MM.1S (cell line): Measurements from ENCODE around the gene CHDH.

ENCODE experiments used
- DNase-seq: peaks from one replicate; pipeline ENCODE4 v3.0.0-alpha.2; 2015
- H2AFZ ChIP-seq: fragments of 300-600 bp; sonication (generic); 2 replicates; pipeline ENCODE4 v1.6.0; 2016; ENCODE audit warnings: antibody characterized with exemption, low read length
- H3F3A ChIP-seq: fragments of 300-600 bp; sonication (generic); 2 replicates; pipeline ENCODE4 v1.6.1; 2016; ENCODE audit warnings: mild to moderate bottlenecking, antibody characterized with exemption, low read length, moderate library complexity, mixed read lengths; ENCODE audit not compliant: insufficient read depth
- H3K27ac ChIP-seq: fragments of 300-600 bp; sonication (generic); 2 replicates; pipeline ENCODE4 v1.5.1; 2016; ENCODE audit warnings: mild to moderate bottlenecking, low read length
- H3K27me3 ChIP-seq: fragments of 300-600 bp; sonication (generic); replicated peaks from 2 replicates; pipeline ENCODE4 v1.6.0; 2016; ENCODE audit warnings: low read length; ENCODE audit not compliant: insufficient read depth
- H3K36me3 ChIP-seq: fragments of 300-600 bp; sonication (generic); replicated peaks from 2 replicates; pipeline ENCODE4 v1.6.1; 2016; ENCODE audit warnings: mild to moderate bottlenecking, low read length, mixed read lengths; ENCODE audit not compliant: insufficient read depth
- H3K4me1 ChIP-seq: fragments of 300-600 bp; sonication (generic); 2 replicates; pipeline ENCODE4 v1.6.1; 2016; ENCODE audit warnings: low read length, mixed read lengths
- H3K4me2 ChIP-seq: fragments of 300-600 bp; sonication (generic); 2 replicates; pipeline ENCODE4 v1.6.0; 2016; ENCODE audit warnings: low read depth, low read length
- H3K4me3 ChIP-seq: fragments of 300-600 bp; sonication (generic); 2 replicates; pipeline ENCODE4 v1.5.1; 2016; ENCODE audit warnings: low read length, mixed read lengths
- H3K79me2 ChIP-seq: fragments of 300-600 bp; sonication (generic); 2 replicates; pipeline ENCODE4 v1.6.1; 2016; ENCODE audit warnings: mixed run types, low read length, mixed read lengths
- H3K9ac ChIP-seq: fragments of 300-600 bp; sonication (generic); 2 replicates; pipeline ENCODE4 v1.6.1; 2016; ENCODE audit warnings: low read length, mixed read lengths
- H3K9me2 ChIP-seq: fragments of 300-600 bp; sonication (generic); replicated peaks from 2 replicates; pipeline ENCODE4 v1.6.1; 2016; ENCODE audit warnings: mild to moderate bottlenecking, low read length, mixed read lengths; ENCODE audit not compliant: insufficient read depth
- H3K9me3 ChIP-seq: fragments of 300-600 bp; sonication (generic); replicated peaks from 2 replicates; pipeline ENCODE4 v1.6.1; 2016; ENCODE audit warnings: mild to moderate bottlenecking, low read length, mixed read lengths; ENCODE audit not compliant: insufficient read depth
- H4K20me1 ChIP-seq: fragments of 300-600 bp; sonication (generic); 2 replicates; pipeline ENCODE4 v1.6.1; 2016; ENCODE audit warnings: mild to moderate bottlenecking, low read length, moderate library complexity, mixed read lengths; ENCODE audit not compliant: insufficient read depth
- EZH2 ChIP-seq: fragments of 300-600 bp; sonication (generic); optimal IDR thresholded peaks from 2 replicates; pipeline ENCODE3; 2017; ENCODE audit warnings: low read depth, mild to moderate bottlenecking, antibody characterized with exemption, low read length, mixed read lengths
- EZH2phosphoT487 ChIP-seq: fragments of 300-600 bp; sonication (generic); IDR thresholded peaks from 2 replicates; pipeline ENCODE4 v1.6.1; 2018; ENCODE audit warnings: antibody characterized with exemption, low read length
- TF ChIP-seq, protein P1 (sequence below): fragments of 300-600 bp; sonication (generic); IDR thresholded peaks from 2 replicates; pipeline ENCODE4 v1.5.1; 2016; ENCODE audit warnings: antibody characterized with exemption, low read length, mixed read lengths

The CHDH gene

DNA sequence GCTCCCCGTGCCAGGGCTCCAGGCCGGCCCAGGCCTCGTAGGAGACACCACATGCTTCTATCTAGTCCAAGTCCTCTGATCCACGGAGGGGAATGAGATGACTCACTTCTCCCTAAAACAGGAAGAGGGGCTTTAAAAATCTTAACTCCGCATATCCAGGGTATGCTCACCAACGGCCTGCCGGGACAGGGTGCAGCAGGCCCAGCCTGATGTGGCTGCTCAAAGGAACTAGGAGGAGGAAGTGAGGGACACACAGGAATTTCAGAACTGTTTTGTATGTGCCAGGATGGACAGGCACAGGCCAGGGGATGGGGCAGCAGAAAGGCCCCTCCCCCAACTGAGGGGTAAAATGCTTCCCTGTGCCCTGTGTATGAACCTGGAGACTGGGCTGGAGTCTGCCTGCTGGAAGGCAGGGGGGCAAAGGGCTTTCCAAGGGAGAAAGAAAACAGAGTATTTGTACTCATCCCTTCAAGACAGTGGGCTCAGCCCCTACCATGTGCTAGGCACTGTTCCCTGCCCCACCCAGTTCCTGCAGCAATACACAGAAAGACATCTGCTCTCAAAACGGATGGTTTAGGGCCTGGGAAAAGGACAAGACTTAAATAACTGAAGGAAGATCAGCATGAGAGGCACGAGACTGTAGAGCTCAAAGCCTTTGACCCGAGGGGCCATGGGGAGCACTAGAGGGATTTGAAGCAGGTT, 22.1 kb downstream of the CHDH start:
- H3K36me3 ChIP-seq, result no peaks in the 10 kb centered on the region
- no peaks in the 10 kb centered on the region for H3F3A ChIP-seq
- no peak overlapping the region for H2AFZ ChIP-seq
- H3K4me2 ChIP-seq, result no peak overlapping the region
- H3K79me2 ChIP-seq, result no peaks in the 10 kb centered on the region
- no peaks in the 10 kb centered on the region for H3K9me2 ChIP-seq
- H3K9me3 ChIP-seq, result no peaks in the 10 kb centered on the region
- no peak overlapping the region for H3K4me3 ChIP-seq
- TF ChIP-seq EZH2 (no peak), EZH2phosphoT487 (no peak)
- TF ChIP-seq, protein P1, sequence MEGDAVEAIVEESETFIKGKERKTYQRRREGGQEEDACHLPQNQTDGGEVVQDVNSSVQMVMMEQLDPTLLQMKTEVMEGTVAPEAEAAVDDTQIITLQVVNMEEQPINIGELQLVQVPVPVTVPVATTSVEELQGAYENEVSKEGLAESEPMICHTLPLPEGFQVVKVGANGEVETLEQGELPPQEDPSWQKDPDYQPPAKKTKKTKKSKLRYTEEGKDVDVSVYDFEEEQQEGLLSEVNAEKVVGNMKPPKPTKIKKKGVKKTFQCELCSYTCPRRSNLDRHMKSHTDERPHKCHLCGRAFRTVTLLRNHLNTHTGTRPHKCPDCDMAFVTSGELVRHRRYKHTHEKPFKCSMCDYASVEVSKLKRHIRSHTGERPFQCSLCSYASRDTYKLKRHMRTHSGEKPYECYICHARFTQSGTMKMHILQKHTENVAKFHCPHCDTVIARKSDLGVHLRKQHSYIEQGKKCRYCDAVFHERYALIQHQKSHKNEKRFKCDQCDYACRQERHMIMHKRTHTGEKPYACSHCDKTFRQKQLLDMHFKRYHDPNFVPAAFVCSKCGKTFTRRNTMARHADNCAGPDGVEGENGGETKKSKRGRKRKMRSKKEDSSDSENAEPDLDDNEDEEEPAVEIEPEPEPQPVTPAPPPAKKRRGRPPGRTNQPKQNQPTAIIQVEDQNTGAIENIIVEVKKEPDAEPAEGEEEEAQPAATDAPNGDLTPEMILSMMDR, result no peak
- H4K20me1 ChIP-seq, result no peaks in the 10 kb centered on the region
- H3K9ac ChIP-seq, result no peak overlapping the region
- no peak overlapping the region for H3K27ac ChIP-seq
- no peak for DNase-seq
- H3K27me3 ChIP-seq, result no peaks in the 10 kb centered on the region
- no peaks in the 10 kb centered on the region for H3K4me1 ChIP-seq

DNA sequence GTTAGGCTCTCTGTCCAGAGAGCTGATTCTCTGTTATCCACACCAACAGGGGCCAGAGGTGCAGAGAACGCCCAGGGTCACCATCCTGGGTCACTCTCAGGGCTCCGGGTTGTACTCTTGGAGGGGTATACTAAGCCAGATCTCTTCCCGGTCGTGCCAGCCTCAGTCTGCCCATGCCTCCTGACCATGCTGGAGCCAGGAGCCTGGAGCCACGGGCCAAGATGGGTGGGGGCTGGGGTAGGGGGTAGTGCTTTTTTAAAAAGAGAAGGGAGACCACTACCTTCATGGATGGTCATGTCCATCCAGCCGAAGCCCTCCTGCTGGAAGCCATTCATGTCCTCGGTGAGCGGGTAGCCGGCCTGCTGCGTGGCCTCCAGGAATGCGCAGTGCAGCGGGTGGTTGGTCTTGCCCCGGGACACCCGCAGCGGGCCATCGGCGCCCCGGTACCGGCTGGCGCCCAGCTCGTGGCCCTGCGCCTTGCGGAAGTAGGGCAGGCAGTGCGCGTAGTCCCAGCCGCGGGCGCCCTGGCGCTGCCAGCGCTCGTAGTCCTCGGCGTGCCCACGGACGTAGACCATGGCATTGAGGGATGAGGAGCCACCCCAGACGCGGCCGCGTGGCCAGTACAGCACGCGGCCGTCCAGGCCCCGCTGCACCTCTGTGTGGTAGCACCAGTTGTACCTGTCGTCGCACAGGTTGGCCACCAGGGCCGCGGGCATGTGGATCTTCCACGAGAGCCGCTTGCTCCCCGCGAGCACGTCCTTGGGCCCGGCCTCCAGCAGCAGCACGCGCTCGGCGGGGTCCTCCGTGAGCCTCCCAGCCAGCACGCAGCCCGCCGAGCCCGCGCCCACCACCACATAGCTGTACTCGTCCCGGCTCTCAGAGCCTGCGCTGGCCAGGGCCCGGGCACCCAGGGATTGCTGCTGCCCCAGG, 22.9 kb downstream of the CHDH start:
- Histone ChIP-seq H3K27me3 (no peaks in the 10 kb centered on the region), H3K9me3 (no peaks in the 10 kb centered on the region)
- DNase-seq, result no peak

GRCh38 chr3:53822331-53822741, 23.9 kb downstream of the CHDH start:
- Histone ChIP-seq H3K79me2 (no peaks in the 10 kb centered on the region), H3K4me2 (no peak overlapping the region), H3K27ac (no peak overlapping the region), H3K9ac (no peak overlapping the region), H3K4me3 (no peak overlapping the region), H2AFZ (no peak overlapping the region), H3K9me3 (no peaks in the 10 kb centered on the region), H3K9me2 (no peaks in the 10 kb centered on the region), H3K4me1 (no peaks in the 10 kb centered on the region), H3K27me3 (no peaks in the 10 kb centered on the region), H3K36me3 (no peaks in the 10 kb centered on the region), H3F3A (no peaks in the 10 kb centered on the region), H4K20me1 (no peaks in the 10 kb centered on the region)
- TF ChIP-seq EZH2phosphoT487, result no peak
- TF ChIP-seq, protein P1, result no peak
- no peak for TF ChIP-seq EZH2
- DNase-seq, result no peak

More for the DNA sequence above, 22.9 kb downstream of the CHDH start:
- Histone ChIP-seq H3K4me1 (no peaks in the 10 kb centered on the region), H3K9me2 (no peaks in the 10 kb centered on the region), H4K20me1 (no peaks in the 10 kb centered on the region), H3K4me3 (no peak overlapping the region), H3F3A (no peaks in the 10 kb centered on the region), H3K4me2 (no peak overlapping the region), H3K36me3 (no peaks in the 10 kb centered on the region), H3K27ac (no peak overlapping the region), H3K79me2 (no peaks in the 10 kb centered on the region), H3K9ac (no peak overlapping the region), H2AFZ (no peak overlapping the region)
- no peak for TF ChIP-seq EZH2phosphoT487
- TF ChIP-seq, protein P1, result no peak
- TF ChIP-seq EZH2, result no peak
